T-helper 1 cell treated with Interleukin-12 subunit alpha and Interleukin-12 subunit beta and Interleukin-4 antibody, amounts not matched to agents 30 μg/mL and 1 μg/mL, for 36 hours (primary cell): ENCODE measurements around the gene AMZ2.
"Not testable (repeated sequence)": the region's sequence is repeated elsewhere in the genome, so short reads cannot be mapped to it uniquely, and the experiment has no call there.

Experiments used
- H3K27ac Mint-ChIP-seq: one replicate; pipeline ENCODE4 v1.8.0; 2021; ENCODE audit warnings: mild to moderate bottlenecking, mixed read lengths
- H3K27me3 Mint-ChIP-seq: one replicate; pipeline ENCODE4 v1.8.0; 2021; ENCODE audit warnings: low read depth, mixed read lengths
- H3K36me3 Mint-ChIP-seq: one replicate; pipeline ENCODE4 v1.8.0; 2021; ENCODE audit warnings: low read depth, mixed read lengths
- H3K4me1 Mint-ChIP-seq: one replicate; pipeline ENCODE4 v1.8.0; 2021; ENCODE audit warnings: low read depth, mixed read lengths
- H3K4me3 Mint-ChIP-seq: one replicate; pipeline ENCODE4 v1.8.0; 2021; ENCODE audit warnings: mild to moderate bottlenecking, moderate library complexity, mixed read lengths
- H3K9me3 Mint-ChIP-seq: one replicate; pipeline ENCODE4 v1.8.0; 2021; ENCODE audit warnings: mixed read lengths

The AMZ2 gene

GRCh38 chr17:68255151-68255550, 7.3 kb downstream of the AMZ2 start:
- Mint-ChIP-seq H3K9me3 (no peaks in the 10 kb centered on the region), H3K27ac (peak overlapping the region; percentile 87), H3K27me3 (no peaks in the 10 kb centered on the region), H3K4me1 (peaks cover 67% of the 10 kb centered on the region), H3K36me3 (peaks cover 55% of the 10 kb centered on the region), H3K4me3 (no peak overlapping the region)

DNA sequence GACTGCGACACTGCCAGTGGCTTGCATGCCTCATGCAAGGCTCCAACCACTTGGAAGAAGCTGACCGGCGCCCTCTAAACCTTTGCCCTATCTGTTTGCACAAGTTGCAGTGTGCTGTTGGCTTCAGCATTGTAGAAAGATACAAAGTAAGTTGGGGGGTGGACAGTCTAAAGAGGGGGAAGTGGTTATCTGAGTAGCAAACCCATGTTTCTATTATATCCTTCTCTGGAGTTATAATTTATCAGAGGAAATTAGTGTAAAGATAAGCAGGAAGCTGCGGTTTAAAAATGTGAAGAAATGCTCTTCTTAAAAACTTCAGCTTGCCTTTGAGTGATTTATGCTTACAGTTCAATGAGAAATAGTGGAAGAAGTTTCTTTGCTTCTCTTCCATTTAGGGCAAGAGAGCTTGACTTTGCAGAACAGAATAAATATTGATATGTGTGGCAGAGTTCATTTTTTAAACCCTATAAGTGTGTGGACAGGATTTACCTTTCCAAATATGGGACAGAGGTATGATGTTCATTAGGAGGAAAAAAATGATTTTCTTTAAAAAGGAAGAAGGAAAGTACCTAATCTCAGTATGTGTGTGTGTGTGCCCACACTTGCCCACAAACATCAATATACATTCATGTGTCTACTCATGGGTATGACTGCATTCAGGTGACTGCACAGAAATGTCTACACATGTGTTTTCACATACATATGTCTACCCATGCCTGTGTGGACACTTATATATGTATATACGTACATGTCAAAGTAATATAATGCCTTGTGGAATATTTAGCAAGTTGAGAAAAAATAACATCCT, 8.1 kb downstream of the AMZ2 start:
- Mint-ChIP-seq H3K9me3 (no peaks in the 10 kb centered on the region), H3K4me1 (peaks cover 70% of the 10 kb centered on the region), H3K4me3 (peak overlapping the region; percentile 16)

DNA sequence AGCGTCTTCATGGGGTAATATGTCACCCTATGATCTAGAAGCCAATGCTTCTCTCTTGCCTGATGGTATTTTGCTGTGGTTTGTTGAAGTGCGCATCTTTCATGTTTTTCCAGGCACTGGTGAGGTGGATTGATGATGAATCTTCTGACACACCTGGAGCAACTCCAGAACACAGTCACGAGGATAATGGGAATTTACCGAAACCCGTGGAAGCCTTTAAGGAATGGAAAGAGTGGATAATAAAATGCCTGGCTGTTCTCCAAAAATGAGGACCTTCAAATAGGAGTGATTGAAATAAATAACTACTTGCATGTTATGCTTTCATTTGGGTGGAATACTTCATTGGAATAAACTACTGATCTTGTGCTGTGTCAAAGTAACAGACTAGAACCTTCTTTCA, 8.9 kb downstream of the AMZ2 start:
- Mint-ChIP-seq H3K36me3 (peaks cover 52% of the 10 kb centered on the region), H3K4me1 (peaks cover 75% of the 10 kb centered on the region), H3K27ac (peak overlapping the region; percentile 75)
- not testable (repeated sequence) for H3K27me3 Mint-ChIP-seq, H3K9me3 Mint-ChIP-seq, H3K4me3 Mint-ChIP-seq

More for the DNA sequence above, 8.1 kb downstream of the AMZ2 start:
- H3K36me3 Mint-ChIP-seq = peaks cover 56% of the 10 kb centered on the region
- H3K27me3 Mint-ChIP-seq = no peaks in the 10 kb centered on the region
- H3K27ac Mint-ChIP-seq = peak overlapping the region; percentile 87

GRCh38 chr17:68257934-68258333, 10.1 kb downstream of the AMZ2 start:
- H3K4me1 Mint-ChIP-seq = peaks cover 75% of the 10 kb centered on the region
- H3K36me3 Mint-ChIP-seq = peaks cover 46% of the 10 kb centered on the region
- H3K4me3 Mint-ChIP-seq = no peak overlapping the region
- H3K9me3 Mint-ChIP-seq = no peaks in the 10 kb centered on the region
- H3K27ac Mint-ChIP-seq = peak overlapping the region; percentile 75
- H3K27me3 Mint-ChIP-seq = no peaks in the 10 kb centered on the region

GRCh38 chr17:68258890-68259647, 11.2 kb downstream of the AMZ2 start:
- peaks cover 38% of the 10 kb centered on the region for H3K36me3 Mint-ChIP-seq
- peak overlapping the region; percentile 83 for H3K27ac Mint-ChIP-seq
- H3K27me3 Mint-ChIP-seq, H3K9me3 Mint-ChIP-seq: not testable (repeated sequence)
- peaks cover 69% of the 10 kb centered on the region for H3K4me1 Mint-ChIP-seq
- H3K4me3 Mint-ChIP-seq = peak overlapping the region; percentile 55

GRCh38 chr17:68259648-68259951, 11.8 kb downstream of the AMZ2 start:
- Mint-ChIP-seq H3K4me1 (peaks cover 66% of the 10 kb centered on the region), H3K36me3 (peaks cover 34% of the 10 kb centered on the region)
- not testable (repeated sequence) for H3K27me3 Mint-ChIP-seq

GRCh38 chr17:68260051-68260762, 12.4 kb downstream of the AMZ2 start:
- H3K4me1 Mint-ChIP-seq = peaks cover 63% of the 10 kb centered on the region
- no peak overlapping the region for H3K4me3 Mint-ChIP-seq
- no peaks in the 10 kb centered on the region for H3K27me3 Mint-ChIP-seq
- H3K9me3 Mint-ChIP-seq = no peaks in the 10 kb centered on the region
- H3K27ac Mint-ChIP-seq = peak overlapping the region; percentile 77
- H3K36me3 Mint-ChIP-seq = peaks cover 28% of the 10 kb centered on the region

More at GRCh38 chr17:68259648-68259951, 11.8 kb downstream of the AMZ2 start:
- H3K4me3 Mint-ChIP-seq = peak overlapping the region; percentile 64
- H3K27ac Mint-ChIP-seq = peak overlapping the region; percentile 80
- not testable (repeated sequence) for H3K9me3 Mint-ChIP-seq

DNA sequence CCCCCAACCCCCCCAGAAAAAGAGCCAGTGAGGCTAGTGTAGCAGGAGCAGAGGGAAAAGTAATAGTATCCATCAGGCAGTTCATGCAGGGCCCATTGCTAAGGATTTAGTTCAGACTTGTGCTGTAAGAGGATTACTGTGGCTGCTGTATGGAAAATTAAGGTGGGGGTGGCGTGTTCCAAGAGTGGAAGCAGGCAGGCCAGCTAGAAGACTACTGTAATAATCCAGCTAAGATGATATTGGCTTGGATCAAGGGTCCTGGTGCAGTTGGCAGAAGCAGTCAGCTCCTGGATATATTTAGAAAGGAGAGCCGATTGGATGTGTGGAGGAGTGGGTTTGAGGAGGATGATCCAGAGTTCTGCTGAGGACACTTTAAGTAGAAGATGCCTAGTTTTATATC, 14.6 kb downstream of the AMZ2 start:
- H3K27ac Mint-ChIP-seq, H3K4me3 Mint-ChIP-seq, H3K27me3 Mint-ChIP-seq, H3K9me3 Mint-ChIP-seq, H3K36me3 Mint-ChIP-seq: not testable (repeated sequence)
- H3K4me1 Mint-ChIP-seq = peaks cover 41% of the 10 kb centered on the region

DNA sequence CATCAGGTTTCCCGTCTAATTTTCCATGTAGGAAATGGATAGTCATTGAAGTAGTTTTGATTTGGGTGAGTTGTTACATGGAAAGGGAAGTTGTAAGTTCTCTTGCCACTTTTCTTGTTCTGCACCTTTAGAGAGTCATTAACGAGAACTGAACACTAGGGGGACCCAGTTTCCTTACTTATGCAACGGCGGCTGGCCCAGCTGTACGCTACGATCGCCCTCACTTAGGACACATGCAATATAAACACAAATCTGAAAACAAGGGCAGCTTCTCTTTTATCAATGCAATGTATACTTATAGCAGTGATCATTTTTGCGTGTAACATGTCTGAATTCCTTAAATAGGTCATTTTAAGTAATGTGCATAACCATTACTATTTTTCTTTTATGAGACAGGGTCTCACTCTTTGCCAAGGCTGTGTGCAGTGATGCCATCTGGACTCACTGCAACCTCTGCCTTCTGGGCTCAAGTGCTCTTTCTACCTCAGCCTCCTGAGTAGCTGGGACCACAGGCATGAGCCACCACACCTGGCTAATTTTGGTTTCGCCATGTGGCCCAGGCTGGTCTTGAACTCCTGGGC, 15.3 kb downstream of the AMZ2 start:
- not testable (repeated sequence) for H3K4me3 Mint-ChIP-seq, H3K27me3 Mint-ChIP-seq, H3K9me3 Mint-ChIP-seq, H3K36me3 Mint-ChIP-seq
- peak overlapping the region; percentile 15 for H3K27ac Mint-ChIP-seq
- H3K4me1 Mint-ChIP-seq = peaks cover 34% of the 10 kb centered on the region

DNA sequence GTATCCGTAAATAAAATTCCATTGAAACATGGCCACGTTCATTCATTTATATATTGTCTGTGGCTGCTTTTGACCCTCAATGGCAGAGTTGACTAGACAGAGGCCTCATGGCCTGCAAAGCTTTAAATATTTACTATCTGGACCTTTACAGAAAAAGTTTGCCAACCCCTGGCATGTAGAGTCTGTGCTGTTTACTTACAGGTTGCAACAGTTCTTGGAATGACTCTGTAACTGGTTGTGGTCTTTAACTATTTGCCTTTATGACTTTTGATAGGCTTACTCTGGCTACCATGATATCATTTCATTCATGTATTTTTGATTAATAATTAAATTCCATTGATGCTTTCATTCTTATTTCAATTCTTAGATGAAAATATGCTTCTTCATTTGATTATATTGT, 18.0 kb downstream of the AMZ2 start:
- not testable (repeated sequence) for H3K4me3 Mint-ChIP-seq, H3K27me3 Mint-ChIP-seq, H3K36me3 Mint-ChIP-seq, H3K27ac Mint-ChIP-seq, H3K9me3 Mint-ChIP-seq
- peaks cover 19% of the 10 kb centered on the region for H3K4me1 Mint-ChIP-seq

DNA sequence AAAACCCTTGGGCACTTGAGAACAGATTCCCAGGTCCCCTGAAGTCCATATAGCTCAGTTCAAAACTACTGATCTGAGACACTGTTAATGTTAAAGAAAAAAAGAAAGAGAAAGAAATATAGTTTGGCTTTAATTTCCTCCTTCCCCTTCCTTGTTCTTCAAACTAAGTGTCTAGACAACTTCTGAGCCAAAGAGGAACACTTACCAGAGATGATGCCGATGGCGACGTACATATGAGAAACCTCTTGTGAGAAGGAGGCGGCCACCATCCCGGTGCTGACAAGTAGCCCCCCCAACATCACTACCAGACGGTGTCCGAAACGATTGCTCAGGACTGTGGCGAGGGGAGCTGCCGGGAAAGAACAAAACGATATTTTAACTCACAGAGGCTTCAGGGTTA, 25.9 kb downstream of the AMZ2 start:
- Mint-ChIP-seq H3K27ac (no peak overlapping the region), H3K27me3 (no peaks in the 10 kb centered on the region), H3K4me3 (no peak overlapping the region), H3K9me3 (peaks cover 5% of the 10 kb centered on the region), H3K36me3 (peaks cover 22% of the 10 kb centered on the region), H3K4me1 (no peaks in the 10 kb centered on the region)

DNA sequence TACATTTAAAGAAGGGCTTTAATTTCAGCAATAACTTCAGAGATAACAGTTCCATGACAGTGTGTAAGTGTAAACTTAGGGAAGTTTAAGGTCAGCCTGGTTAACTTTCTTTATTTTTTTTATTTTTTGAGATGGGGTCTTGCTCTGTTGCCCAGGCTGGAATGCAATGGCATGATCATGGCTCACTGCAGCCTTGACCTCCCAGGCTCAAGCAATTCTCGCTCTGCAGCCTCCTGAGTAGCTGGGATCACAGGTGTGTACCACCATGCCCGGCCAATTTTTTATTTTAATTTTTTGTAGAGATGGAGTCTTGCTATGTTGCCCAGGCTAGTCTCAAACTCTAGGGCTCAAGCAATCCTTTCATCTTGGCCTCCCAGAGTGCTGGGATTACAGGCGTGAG, 28.5 kb downstream of the AMZ2 start:
- Mint-ChIP-seq H3K9me3 (peaks cover 18% of the 10 kb centered on the region), H3K36me3 (peaks cover 22% of the 10 kb centered on the region)
- not testable (repeated sequence) for H3K27me3 Mint-ChIP-seq, H3K27ac Mint-ChIP-seq, H3K4me1 Mint-ChIP-seq, H3K4me3 Mint-ChIP-seq

- H3K27me3 Mint-ChIP-seq = no peaks in the 10 kb centered on the region
- no peak overlapping the region for H3K4me3 Mint-ChIP-seq
- H3K4me1 Mint-ChIP-seq = no peaks in the 10 kb centered on the region
- no peak overlapping the region for H3K27ac Mint-ChIP-seq
- peaks cover 22% of the 10 kb centered on the region for H3K9me3 Mint-ChIP-seq
- peaks cover 27% of the 10 kb centered on the region for H3K36me3 Mint-ChIP-seq
These were observed 30.0 kb downstream of the AMZ2 start for GRCh38 chr17:68277807-68278206.

GRCh38 chr17:68281965-68282364, 34.1 kb downstream of the AMZ2 start:
- peaks cover 22% of the 10 kb centered on the region for H3K9me3 Mint-ChIP-seq

More at GRCh38 chr17:68281965-68282364, 34.1 kb downstream of the AMZ2 start:
- not testable (repeated sequence) for H3K27ac Mint-ChIP-seq, H3K4me1 Mint-ChIP-seq, H3K4me3 Mint-ChIP-seq, H3K27me3 Mint-ChIP-seq
- H3K36me3 Mint-ChIP-seq = peaks cover 24% of the 10 kb centered on the region
